GM19463 (cell line): Measurements from ENCODE around the gene GLDC.

Source experiments
- ATAC-seq: cut with Tn5 transposase; IDR thresholded peaks from one replicate; pipeline ENCODE4 v1.9.1; 2021; ENCODE audit warnings: mild to moderate bottlenecking, moderate library complexity; ENCODE audit not compliant: unreplicated experiment

GLDC gene

DNA sequence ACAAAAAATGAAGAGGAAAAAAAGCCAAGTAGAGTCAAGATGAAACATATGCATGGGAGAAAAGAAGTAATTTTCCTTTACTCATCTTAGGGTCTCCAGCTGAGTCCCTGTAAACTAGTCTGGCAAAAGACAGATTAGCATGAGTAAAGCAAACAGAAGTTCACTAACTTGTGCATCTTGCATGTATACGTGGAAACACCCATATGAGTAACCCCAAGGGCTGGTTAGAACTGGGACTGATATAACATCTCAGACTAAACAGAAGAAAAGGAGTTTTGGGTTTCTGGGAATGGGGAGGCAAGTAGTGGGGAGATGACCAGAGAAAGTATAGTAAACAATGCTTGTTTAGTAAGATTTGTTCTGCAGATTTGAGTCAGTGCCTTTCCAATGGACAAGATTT, 20.1 kb upstream of the GLDC start:
- no peak for ATAC-seq

DNA sequence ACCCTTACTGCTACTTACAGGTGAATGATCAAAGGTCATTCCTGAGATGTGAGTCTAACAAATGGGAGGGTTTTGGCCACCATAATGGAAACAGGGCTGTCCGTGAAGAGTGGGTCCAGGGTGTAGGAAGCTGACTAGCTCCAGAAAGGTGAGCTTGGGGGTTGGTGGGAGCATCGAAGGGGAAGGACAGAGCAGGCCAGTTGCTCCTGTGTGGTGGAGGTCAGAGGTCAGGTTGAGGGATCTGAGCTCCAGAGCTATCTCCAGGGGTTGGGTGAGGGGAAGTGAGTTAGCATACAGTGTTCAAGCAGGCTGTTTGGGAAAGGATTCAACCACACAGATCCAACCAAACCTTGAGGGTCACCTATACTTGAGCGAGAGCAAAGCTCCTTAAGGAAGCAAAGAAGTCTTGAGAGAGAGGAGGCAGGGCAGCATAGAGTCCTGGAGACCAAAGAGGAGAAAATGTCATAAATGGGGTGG, 18.7 kb upstream of the GLDC start:
- no peak for ATAC-seq

DNA sequence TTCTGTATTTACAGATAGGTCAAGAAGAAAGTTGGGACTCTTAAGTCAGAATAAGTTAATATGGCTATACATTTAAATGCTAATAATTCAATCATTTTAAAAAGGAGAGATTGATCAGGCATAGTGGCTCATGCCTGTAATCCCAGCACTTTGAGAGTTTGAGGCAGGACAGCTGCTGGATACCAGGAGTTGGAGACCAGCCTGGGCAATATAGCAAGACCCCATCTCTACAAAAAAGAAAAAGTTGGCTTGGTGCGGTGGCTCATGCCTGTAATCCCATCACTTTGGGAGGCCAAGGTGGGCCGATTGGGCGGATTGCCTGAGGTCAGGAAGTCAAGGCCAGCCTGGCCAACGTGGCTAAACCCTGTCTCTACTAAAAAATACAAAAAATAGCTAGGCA, 15.0 kb upstream of the GLDC start:
- no peak for ATAC-seq

DNA sequence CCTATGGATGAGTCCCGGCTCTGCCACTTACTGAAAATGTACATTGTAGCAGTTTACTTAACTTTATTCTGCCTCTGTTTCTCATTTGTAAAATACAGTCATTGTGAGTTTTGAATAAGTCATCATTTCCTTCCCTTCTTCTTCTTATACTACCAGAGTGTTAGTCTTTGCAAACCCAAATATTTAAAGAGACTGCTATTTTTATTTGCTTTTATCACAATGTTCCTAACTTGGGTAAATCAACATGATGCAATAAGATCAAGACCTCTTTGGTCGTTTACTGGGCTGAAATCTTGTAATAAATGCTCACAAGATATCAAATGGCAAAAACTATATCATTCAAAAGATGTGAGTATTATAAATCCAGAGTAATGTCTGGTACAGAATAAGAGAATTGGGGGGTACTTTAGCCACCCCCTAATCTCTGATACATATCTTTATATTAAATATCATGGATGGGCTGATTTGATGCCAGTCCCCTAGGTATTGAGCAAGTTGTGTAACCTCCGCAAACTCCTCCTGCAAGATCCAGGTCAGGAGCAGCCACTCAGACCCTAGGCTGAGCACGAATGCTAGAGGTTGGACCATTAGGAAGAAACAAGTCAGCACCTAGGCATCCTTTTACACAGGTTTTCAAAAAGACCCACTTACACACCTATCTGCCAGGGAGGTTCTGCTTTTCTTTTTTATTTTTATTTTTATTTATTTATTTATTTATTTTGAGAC, 13.3 kb upstream of the GLDC start:
- ATAC-seq = no peak

DNA sequence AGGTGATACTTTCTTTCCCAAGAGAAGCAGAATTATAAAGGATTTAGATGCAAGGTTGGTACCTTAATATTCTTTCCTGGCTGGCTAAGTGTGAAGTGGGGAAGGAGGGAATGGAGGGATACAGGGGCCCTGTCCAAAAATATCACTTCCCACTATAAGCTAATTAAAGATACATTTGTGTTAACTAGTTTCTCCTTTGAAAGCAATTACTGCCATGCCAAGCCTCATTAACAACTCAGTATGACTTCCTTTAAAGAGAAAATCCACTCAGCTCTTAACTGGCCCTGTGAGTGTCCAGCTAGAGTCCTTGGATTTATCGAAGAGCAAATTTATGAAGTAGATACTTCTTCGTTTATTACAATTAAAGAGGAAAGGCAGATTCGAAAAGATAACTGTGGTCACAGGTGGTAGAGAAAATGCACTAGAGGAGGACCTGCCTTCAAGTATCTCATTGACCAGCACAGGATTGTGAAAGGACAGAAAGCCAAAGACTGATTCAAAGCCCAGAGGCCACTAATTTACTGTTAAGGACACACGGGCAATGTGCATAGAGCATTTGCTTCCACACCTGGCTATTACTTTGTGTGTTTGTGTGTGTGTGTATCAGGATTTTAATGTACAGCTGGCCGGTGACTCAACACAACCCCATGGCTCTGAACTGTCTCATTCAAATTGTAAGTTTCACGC, 11.2 kb upstream of the GLDC start:
- no peak for ATAC-seq

DNA sequence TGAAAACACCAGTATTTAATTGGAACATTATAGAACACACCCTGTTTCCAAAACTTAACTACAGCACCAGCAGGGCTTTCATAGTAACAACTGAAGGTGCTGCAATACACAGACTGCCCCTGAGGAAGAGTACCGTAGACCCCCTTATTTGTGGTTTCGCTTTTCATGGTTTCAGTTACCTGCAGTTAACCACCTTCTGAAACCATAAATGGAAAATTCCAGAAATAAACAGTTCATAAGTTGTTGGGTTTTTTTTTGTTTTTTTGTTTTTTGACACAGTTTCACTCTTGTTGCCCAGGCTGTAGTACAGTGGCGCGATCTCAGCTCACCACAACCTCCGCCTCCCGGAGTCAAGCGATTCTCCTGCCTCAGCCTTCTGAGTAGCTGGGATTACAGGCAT, 9.5 kb upstream of the GLDC start:
- ATAC-seq = peak; percentile 90

DNA sequence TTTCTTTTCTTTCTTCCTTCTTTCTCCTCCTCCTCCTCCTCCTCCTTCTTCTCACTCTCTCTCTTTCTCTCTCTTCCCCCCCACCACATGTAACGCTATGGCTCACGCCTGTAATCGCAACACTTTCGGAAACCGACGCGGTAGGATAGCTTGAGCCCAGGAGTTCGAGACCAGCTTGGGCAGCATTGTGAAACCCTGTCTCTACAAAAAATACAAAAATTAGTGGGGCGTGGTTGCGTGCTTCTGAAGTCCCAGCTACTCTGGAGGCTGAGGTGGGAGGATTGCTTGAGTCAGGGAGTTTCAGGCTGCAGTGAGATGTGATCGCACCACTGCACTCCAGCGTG, 736 bp upstream of the GLDC start:
- ATAC-seq = no peak

DNA sequence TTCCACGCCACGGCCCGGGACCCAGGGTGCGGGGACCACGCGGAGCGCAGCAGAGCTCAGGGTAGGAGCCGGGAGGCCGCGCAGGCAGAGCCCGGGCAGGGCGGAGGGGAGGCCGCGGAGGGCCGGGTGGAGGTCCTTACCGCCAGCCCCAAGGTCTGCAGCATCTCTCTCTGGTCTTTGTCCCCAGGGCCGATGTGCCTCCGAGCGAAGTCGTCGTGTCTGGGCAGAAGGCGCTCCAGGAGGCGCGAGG, 499 bp downstream of the GLDC start:
- ATAC-seq = peak; percentile 24

DNA sequence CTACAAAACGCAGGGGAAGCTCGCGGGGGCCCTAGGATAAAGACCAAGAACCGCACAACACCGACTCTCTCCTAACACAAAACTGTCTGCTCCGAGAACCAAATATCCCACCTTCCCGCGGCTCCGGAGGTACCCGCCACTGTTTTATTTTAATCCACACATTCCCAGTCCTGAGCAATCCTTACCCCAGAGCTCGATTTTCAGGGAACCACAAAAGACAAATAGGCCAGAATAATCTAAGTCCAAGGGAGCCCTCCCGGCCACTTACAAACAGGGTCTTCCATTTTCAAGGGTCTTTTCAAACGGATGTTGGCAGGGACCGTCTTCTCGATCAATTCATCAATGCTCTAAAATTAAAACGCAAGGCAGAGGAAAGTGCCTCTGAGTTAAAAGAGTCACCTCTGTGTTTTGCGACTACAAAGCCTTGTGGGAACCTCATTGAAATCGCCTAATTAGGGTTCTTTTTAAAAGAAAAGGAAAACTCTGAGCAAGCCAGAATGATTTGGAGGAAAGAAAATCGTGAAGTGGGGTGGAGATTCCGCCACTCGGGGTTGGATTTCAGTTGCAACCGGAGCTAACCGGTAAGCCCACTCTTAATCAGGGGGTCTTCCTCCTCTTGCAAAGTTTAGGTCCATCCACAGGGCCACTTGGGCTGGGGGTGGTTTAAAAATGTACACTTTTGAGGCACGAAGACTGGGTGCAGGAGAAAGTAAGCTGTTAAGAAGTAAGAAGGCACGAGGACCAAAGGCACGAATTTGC, 1.0 kb downstream of the GLDC start:
- no peak for ATAC-seq

DNA sequence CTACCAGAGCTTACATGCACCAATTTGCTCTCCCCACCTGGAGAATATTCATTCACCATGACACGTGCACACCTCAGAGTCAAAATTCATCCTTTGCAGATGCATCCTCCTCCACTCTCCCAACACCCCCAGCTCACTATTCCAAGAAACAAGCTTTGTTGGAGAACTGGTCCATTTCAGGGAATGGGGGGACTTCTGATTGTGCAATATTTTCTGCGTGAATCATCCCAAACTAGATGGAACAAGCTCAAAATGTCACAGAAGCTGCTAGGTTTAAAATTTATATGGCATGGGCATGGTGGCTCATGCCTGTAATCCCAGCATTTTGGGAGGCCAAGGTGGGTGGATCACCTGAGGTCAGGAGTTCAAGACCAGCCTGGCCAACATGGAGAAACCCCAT, 3.6 kb downstream of the GLDC start:
- ATAC-seq = no peak

DNA sequence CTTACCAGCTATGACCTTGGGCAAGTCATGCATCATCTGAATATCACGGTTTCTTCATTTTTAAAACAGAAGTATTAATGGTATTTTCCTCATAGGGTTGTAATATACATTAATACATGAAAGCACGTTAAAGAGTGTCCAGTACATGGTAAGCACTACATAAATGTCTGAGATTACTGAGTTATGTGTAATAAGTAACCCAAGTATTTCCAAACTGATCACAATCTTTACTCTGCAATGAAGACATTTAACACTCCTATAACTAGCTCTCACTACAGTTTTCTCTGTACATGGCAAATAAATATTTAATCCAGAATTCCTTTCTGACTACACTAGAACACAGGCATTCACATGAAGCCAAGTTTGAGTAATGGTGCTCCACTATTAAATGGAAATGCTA, 4.0 kb downstream of the GLDC start:
- no peak for ATAC-seq

DNA sequence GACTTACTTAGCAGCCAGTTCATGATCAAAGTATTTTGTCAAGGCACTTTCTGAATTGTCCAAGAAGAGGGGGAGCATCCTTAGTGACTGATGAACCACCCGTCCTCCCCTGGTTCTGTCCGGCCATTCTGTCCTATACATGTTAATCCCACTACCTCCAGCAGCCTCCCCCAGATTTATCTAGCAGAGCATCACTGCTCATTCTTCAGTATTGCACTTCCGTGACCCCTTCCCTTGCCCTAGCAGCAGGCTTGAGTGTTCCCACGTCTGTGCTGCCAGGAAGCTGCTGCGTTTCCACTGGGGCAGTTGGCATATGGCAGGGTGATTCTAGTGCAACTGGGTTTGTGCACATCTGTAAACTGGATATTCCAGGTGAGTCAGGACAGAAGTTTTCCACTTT, 4.5 kb downstream of the GLDC start:
- no peak for ATAC-seq

DNA sequence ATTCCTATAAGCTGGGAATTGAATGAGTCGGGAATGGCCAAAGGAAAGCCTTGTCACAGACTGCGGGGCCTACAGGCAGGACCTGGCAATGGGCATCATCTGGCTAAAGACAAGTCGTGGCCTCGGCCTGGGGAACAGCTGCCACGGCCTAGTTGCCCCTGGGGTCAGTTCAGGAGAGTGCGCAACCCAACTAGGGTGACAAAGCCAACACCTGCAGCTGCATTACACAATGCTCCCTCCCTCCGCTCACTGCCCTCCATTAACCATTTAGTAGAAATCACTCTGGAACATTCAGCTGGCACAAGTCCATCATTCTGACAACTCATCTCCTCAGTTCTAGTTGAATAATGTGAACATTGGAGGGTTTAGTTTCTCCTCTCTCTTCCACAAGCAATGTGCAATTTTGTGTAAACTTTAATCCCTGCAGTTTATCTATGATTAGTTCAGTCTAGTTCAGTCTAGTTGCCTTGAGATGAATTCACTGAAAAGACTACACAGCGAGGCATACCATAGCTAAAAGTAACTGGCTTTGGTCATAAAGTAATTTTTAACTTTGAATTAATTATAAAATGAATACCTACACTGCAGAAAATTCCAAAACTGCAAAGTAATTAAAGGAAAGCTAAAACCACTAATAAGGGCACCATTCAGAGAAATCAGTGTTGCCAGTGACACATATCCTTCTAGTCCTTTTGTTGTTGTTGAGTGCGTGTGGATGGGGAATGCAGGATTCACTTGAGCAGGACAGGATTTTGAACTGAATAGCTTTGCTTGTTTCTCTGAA, 5.1 kb downstream of the GLDC start:
- ATAC-seq = no peak

DNA sequence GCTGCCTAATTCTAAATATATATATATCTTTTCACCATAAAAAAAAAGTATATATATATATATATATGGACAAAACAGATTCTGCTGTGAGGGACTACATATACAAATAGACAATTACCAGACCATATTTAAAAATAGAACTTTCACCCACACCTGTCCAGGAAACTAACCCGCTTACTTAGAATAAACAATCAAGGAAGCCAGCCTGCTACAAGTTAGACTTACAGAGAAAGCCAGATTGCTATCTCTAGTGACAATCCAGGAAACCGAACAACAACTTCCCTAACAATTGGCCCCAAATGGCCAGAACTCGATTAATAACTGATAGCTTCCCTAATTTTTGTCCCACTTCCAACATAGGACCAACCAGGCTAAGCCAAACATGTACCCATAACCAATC, 5.9 kb downstream of the GLDC start:
- no peak for ATAC-seq

DNA sequence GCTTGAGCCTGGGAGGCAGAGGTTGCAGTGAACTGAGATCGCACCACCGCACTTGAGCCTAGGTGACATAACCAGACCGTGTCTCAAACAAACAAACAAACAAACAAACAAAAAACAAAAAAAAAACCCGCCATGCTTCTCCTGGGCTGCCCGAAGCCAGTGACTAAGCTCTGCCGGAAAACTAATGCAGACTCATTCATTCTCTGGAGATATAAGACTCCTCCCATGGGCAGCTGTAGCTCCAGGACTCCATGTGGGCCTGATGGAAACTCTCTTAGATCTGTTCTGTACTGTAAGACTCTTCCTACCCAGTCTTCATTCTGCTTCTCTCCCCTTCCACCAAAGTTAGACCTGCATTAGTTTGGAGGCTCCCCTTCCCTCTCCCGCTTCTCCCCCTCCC, 11.1 kb downstream of the GLDC start:
- ATAC-seq = no peak

DNA sequence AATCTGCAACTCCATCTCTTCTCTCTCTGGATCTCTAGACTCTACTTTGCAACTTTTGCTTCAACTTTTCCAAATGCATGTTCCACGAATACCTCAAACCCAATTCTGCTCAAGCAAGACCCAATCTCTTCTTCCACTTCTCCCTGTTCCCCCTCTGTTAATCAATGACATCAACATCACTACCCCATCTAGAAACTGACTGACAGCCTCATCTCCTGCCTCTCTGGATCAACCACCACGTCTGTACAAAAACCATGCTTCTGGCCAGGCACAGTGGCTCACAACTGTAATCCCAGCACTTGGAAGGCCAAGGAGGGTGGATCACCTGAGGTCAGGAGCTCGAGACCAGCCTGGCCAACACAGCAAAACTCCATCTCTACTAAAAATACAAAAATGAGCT, 12.2 kb downstream of the GLDC start:
- ATAC-seq = no peak

DNA sequence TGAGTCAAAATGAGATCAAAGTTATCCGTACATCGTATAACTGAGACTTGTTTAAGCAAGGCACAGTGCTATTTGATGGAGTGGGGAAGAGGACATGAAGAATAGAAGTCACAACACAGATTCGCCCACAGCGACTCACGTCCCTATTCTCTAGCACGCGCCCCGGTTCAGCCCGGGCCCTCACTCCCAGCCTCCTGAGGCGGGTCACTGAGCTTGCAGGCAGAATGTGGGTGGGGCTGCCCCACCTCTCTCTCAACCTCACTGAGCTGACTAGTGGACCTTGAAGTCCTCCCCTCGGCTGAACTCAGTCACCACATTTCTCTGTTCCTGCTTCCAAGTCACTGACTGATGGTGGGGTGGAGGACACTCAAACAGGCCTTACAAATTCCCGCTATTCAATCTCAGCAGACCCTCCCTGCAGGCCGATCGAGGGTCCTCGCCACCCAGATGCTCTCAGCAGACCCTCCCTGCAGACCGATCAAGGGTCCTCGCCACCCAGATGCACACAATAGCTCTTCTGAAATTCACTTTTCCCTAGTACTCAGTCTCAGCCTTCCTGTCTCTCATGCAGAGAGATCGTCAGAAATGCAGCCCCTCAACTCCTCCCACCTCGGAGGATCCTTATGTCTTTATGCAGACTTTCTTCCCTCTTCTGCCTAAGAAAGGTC, 12.9 kb downstream of the GLDC start:
- peak; percentile 92 for ATAC-seq

DNA sequence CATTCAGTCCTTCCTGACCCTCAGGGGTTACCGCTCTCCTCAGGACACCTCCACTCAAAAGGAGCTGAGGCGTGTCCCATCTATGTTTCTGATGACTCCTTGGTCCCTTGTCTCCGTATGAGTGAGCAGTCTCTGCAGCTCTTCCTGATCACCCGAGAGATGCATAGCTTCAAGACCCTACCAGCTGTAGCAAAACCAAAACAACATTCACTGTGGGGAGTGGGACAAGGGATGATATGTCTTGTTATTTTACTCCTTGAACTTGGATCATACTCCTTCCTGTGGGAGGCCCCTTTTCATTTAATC, 14.4 kb downstream of the GLDC start:
- ATAC-seq = peak; percentile 16

DNA sequence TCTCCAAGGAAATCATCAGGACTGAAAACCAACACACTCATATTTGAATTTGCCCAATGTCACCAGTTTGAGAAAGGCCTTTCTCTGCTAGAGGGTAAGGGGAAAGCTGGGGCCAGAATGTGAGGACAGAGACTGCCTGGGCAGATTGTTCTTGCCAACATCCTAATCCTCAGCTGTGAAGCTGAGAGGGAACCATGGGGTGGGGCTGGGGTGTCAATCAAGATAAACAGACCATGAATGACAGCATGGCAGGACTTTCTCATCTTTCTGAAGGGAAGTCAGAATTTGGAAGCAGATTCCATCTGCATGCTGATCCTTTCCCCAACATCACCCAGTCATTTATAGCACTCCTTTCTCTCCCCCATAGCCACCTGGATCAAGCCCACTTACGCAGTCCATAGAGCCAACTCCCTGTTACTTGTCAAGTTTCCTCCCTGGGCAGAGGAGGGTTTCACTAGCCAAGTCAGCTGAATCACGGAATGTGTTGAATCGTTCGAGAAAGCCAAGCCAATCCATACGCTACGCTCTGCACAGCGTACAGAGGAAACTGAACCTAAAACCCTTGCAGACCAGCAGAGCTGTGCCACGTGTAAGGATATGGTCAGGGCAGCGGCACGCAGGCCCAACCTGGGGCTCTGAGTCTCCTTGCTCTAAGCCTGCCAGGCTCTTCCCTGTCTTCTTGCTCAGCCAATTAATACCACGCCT, 14.9 kb downstream of the GLDC start:
- peak; percentile 52 for ATAC-seq

DNA sequence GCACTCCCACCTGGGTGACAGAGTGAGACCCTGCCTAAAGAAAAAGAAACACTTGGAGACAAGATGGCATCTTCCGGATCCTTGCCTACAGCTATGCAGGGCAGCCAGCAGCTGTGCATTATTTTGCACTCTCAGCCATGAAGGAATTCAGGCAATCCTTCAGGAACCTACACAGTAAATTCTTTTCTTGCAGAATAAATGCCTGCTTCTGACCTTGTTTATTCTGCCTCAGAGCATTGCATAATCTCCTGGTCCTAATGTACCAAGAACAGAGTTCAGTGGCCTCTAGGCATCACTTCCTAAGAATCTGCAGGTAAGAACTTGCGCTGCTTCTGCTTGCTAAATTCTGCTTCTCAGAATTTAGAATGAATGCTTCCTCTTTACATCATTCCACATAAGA, 16.8 kb downstream of the GLDC start:
- no peak for ATAC-seq

DNA sequence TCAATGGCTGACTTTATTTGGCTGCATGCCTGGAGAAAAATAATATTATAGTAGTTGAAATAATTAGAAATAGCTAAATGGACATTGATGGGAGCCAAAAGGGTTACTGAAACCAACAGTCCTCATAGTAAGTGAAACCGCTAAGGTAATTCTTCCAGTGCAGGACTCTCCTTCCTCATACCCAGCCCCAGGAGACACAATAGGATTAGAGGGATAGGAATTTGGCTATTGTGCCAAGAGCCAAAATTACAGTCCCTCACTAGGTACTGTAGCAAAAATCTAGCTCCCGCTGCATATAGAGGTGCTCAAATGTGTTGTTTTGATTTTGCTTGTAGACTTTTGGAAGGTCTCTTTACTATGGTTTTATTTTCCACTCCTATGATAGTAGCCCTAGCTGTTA, 20.2 kb downstream of the GLDC start:
- no peak for ATAC-seq
